K562 (cell line): ENCODE measurements around the gene TGFBR2. TPM values are rescaled to one million over a fixed set of nuclear protein-coding genes. Genes with fewer than 3 reads are reported as not detected.

Experiments used
- ATF1 ChIP-seq, 2 experiments: fragments of 450-650 bp in 1 of 2; IDR thresholded peaks; 2 replicates each; pipeline ENCODE4 v1.6.1; 2016; ENCODE audit warnings: missing compliant biosample characterization in 1 of 2, missing genetic modification characterization in 1 of 2
- ATF7 ChIP-seq: fragments of 450-650 bp; IDR thresholded peaks from 2 replicates; pipeline ENCODE4 v1.7.1; 2014; ENCODE audit warnings: mild to moderate bottlenecking, moderate library complexity
- GTF2E2 ChIP-seq: fragments of 200-800 bp; sonication (Bioruptor generic); IDR thresholded peaks from 2 replicates; pipeline ENCODE4 v1.6.1; 2016; ENCODE audit warnings: missing genetic modification characterization, missing compliant biosample characterization
- HNRNPUL1 ChIP-seq: fragments of 200-400 bp; formaldehyde crosslinking; IDR thresholded peaks from 2 replicates; pipeline ENCODE4 v1.6.1; 2017; ENCODE audit warnings: low read length
- MCM7 ChIP-seq, 2 experiments: fragments of 450-650 bp; IDR thresholded peaks; 2 replicates each; pipeline ENCODE4 v1.6.1; 2016 to 2018
- NUFIP1 ChIP-seq: fragments of 450-650 bp; IDR thresholded peaks from 2 replicates; pipeline ENCODE4 v1.6.1; 2018; ENCODE audit not compliant: partially characterized antibody
- SMARCA4 ChIP-seq: fragments of 450-650 bp; IDR thresholded peaks from 2 replicates; pipeline ENCODE4 v1.6.1; 2016
- STAG1 ChIP-seq: sonication (generic); formaldehyde crosslinking; IDR thresholded peaks from 2 replicates; pipeline ENCODE4 v1.5.0; 2020; ENCODE audit warnings: missing genetic modification reagents, borderline replicate concordance
- STAT5A ChIP-seq: IDR thresholded peaks from 2 replicates; pipeline ENCODE4 v1.6.1; 2012; ENCODE audit warnings: low read length, inconsistent platforms, borderline replicate concordance
- ZNF174 ChIP-seq: fragments of 250-450 bp; sonication (Bioruptor Pico); IDR thresholded peaks from 2 replicates; pipeline ENCODE4 v1.4.0; 2020; ENCODE audit warnings: mild to moderate bottlenecking
- ZNF668 ChIP-seq: fragments of 250-450 bp; sonication (Bioruptor Pico); IDR thresholded peaks from 2 replicates; pipeline ENCODE4 v1.8.0; 2022; ENCODE audit warnings: mild to moderate bottlenecking, inconsistent platforms
- polyA plus RNA-seq, 8 experiments: library from polyadenylated mRNA; depleted of rRNA in 4 of 8; stranded (reverse) in 5 of 8; unstranded in 3 of 8; fragments of >200 nt; fragmentation: Nextera tagmentation in 2 of 8; fragmentation: Illumina TruSeq in 1 of 8; extraction: Ambion mirVana in 2 of 8; extraction: Trizol in 1 of 8; gene quantifications; 2 replicates each; pipeline versions ENCODE4 v1.2.1 to v1.2.3, GENCODE V29; 2011 to 2014; ENCODE audit warnings: inconsistent platforms in 1 of 8, missing spikeins in 1 of 8
- total RNA-seq, 7 experiments: library from RNA; depleted of rRNA in 6 of 7; stranded (reverse); fragments of >200 nt in 6 of 7; fragmentation: Illumina TruSeq in 2 of 7; extraction: Trizol in 2 of 7; gene quantifications; 2 replicates each; pipeline versions ENCODE4 v1.2.1 to v1.2.3, GENCODE V29; 2011 to 2021; ENCODE audit warnings: low replicate concordance in 1 of 7
- TF ChIP-seq, protein P1 (sequence below): sonication (generic); formaldehyde crosslinking; IDR thresholded peaks from 2 replicates; pipeline ENCODE4 v1.8.0; 2022; ENCODE audit warnings: mild to moderate bottlenecking, missing genetic modification reagents
- TF ChIP-seq, protein P2 (sequence below): IDR thresholded peaks from 3 replicates; pipeline ENCODE4 v1.6.1; 2011; ENCODE audit warnings: borderline replicate concordance, mild to moderate bottlenecking, moderate library complexity; ENCODE audit not compliant: insufficient read length; ENCODE audit errors: extremely low read depth
- TF ChIP-seq, protein P3 (sequence below): fragments of 250-450 bp; sonication (Bioruptor Pico); IDR thresholded peaks from 2 replicates; pipeline ENCODE4 v1.8.0; 2021; ENCODE audit warnings: moderate library complexity, mild to moderate bottlenecking, inconsistent platforms

The TGFBR2 gene
- total and polyA plus RNA-seq, 9 of the 15 experiments (the other 6 are each of a cell fraction or from before 2014, with no cell fraction given), result 0.11 to 0.84 (median 0.24) TPM

DNA sequence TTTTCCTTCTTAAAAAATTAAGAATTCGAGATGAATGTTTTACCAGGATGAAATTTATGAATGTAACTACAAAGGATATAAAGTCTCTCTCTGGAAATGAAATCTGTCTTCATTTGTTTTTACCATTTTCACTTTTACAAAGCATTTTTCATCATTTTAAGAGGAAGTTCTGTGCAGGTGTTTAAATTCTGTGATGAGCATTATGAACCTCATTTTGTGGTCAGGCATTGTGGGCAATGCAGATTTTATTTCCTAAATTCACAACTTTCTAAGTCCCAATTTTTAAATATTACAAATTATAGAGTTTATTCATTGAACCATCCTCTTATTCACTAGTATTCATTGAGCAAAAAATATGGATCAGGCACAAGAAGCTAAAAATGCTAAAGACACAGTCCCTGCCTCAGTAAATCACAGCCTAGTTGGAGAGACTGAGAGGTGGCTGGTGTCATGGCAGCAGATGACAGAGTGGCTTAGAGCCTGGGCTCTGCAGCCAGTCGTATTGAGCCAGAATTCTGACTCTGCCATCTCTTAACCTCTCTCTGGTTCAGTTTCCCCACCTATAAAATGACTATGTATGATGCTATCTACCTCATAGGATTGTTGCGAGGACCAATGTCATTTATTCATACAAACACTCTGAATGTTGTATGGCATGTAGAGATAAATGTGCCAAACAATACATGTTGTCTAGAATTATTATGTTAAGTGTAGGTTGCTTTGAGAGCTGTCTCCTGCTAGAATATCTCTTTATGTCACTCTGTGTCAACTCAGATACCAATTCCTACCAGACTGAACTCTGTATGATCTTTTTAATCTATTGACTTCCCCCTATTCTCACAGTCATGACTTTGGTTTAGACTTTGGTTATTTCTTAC lies 7.5 kb upstream of the TGFBR2 start (continued):
- TF ChIP-seq, protein P1, sequence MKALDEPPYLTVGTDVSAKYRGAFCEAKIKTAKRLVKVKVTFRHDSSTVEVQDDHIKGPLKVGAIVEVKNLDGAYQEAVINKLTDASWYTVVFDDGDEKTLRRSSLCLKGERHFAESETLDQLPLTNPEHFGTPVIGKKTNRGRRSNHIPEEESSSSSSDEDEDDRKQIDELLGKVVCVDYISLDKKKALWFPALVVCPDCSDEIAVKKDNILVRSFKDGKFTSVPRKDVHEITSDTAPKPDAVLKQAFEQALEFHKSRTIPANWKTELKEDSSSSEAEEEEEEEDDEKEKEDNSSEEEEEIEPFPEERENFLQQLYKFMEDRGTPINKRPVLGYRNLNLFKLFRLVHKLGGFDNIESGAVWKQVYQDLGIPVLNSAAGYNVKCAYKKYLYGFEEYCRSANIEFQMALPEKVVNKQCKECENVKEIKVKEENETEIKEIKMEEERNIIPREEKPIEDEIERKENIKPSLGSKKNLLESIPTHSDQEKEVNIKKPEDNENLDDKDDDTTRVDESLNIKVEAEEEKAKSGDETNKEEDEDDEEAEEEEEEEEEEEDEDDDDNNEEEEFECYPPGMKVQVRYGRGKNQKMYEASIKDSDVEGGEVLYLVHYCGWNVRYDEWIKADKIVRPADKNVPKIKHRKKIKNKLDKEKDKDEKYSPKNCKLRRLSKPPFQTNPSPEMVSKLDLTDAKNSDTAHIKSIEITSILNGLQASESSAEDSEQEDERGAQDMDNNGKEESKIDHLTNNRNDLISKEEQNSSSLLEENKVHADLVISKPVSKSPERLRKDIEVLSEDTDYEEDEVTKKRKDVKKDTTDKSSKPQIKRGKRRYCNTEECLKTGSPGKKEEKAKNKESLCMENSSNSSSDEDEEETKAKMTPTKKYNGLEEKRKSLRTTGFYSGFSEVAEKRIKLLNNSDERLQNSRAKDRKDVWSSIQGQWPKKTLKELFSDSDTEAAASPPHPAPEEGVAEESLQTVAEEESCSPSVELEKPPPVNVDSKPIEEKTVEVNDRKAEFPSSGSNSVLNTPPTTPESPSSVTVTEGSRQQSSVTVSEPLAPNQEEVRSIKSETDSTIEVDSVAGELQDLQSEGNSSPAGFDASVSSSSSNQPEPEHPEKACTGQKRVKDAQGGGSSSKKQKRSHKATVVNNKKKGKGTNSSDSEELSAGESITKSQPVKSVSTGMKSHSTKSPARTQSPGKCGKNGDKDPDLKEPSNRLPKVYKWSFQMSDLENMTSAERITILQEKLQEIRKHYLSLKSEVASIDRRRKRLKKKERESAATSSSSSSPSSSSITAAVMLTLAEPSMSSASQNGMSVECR (CRISPR knock-in tag), result no peak
- TF ChIP-seq HNRNPUL1 (no peak), GTF2E2 (tag) (no peak), ATF7 (no peak), ATF1 (CRISPR knock-in tag; IDR thresholded peaks at IDR 0.05) (no peak), ATF1 (tag; IDR thresholded peaks at IDR 0.05) (no peak), ZNF668 (no peak), SMARCA4 (no peak), MCM7 (IDR thresholded peaks at IDR 0.05) (no peak), STAT5A (no peak), NUFIP1 (no peak), ZNF174 (CRISPR knock-in tag) (no peak), STAG1 (no peak)
- TF ChIP-seq, protein P2, sequence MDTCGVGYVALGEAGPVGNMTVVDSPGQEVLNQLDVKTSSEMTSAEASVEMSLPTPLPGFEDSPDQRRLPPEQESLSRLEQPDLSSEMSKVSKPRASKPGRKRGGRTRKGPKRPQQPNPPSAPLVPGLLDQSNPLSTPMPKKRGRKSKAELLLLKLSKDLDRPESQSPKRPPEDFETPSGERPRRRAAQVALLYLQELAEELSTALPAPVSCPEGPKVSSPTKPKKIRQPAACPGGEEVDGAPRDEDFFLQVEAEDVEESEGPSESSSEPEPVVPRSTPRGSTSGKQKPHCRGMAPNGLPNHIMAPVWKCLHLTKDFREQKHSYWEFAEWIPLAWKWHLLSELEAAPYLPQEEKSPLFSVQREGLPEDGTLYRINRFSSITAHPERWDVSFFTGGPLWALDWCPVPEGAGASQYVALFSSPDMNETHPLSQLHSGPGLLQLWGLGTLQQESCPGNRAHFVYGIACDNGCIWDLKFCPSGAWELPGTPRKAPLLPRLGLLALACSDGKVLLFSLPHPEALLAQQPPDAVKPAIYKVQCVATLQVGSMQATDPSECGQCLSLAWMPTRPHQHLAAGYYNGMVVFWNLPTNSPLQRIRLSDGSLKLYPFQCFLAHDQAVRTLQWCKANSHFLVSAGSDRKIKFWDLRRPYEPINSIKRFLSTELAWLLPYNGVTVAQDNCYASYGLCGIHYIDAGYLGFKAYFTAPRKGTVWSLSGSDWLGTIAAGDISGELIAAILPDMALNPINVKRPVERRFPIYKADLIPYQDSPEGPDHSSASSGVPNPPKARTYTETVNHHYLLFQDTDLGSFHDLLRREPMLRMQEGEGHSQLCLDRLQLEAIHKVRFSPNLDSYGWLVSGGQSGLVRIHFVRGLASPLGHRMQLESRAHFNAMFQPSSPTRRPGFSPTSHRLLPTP, result no peak
- TF ChIP-seq, protein P3, sequence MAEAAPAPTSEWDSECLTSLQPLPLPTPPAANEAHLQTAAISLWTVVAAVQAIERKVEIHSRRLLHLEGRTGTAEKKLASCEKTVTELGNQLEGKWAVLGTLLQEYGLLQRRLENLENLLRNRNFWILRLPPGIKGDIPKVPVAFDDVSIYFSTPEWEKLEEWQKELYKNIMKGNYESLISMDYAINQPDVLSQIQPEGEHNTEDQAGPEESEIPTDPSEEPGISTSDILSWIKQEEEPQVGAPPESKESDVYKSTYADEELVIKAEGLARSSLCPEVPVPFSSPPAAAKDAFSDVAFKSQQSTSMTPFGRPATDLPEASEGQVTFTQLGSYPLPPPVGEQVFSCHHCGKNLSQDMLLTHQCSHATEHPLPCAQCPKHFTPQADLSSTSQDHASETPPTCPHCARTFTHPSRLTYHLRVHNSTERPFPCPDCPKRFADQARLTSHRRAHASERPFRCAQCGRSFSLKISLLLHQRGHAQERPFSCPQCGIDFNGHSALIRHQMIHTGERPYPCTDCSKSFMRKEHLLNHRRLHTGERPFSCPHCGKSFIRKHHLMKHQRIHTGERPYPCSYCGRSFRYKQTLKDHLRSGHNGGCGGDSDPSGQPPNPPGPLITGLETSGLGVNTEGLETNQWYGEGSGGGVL, result no peak
